ENCODE data around the gene RPL18A. TPM values are rescaled to one million over a fixed set of nuclear protein-coding genes. Genes with fewer than 3 reads are reported as not detected.

RPL18A gene
- total RNA-seq, 1 experiment from 2014 or later = 1,191 TPM

DNA sequence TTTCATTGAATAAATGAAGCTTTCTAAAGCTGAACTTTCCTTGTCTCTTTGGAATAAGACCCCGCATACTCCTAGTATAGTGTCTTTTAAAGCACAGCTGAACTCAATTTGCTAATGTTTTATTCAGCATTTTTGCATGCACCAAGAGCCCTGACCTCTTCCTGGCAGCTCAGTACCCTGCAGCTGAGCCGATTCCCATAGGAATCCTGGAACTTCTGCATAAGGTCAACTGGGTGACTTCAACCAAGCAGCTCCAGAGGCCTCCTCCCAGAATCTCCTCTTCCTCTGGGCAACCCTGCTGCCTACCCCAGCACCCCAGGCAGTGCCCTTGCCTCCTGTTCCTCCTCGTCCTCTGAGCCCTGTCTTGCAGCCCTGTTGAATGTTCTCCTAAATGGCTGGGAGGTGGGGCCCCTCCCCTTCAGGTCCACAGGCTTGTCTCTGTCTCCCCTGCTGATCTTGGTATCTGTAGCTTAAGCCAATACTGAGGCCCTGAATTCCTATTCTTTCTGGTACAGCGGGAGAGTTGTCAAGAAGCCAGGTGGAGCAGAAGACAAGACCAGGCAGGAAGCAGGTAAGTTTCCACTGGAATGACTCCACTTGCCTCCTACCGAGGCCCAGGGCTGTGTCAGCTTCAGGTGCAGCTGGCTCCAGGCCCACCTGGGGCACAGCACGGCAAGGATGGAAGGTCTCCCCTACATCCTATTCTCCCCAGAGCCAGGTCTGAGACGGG lies 49.5 kb downstream of the RPL18A start:
- no peak for DNase-seq (ENCODE audit: low read depth)

DNA sequence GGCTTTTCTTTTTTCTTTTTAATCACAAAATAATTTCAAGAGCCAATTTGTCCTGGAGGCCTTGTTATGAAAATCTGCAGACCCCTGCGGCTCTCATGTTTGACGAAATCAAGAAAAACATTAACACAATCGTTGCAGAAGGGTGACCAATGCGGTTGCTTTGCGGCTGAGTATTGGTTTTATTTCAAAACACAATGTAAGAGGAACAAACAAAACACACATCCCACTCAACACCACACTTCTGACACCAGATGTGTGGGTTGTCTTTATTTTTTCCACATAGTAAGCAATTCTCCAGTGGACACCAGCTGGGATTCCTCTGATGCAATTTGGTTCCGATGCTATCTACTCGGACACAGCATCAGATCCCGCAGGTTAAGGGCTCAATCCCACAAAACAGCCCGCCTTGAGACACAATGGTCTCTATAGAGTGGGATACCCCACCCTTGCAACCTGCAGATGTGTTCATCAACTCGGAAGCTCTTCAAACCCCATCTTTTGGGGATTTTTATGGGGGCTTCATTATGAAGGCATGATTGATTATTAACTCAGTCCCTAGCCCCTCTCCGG lies 51.2 kb downstream of the RPL18A start:
- no peak for DNase-seq (ENCODE audit: low read depth)

Other genes starting within 250 kb of the RPL18A start
- gene UNC13A, start 171.6 kb upstream of the RPL18A start, total RNA-seq (2014; rRNA removed; shearing (Covaris generic)) = 0.10 and 0.12 TPM in 2 replicates
- 9.6 and 10.0 TPM in 2 replicates for gene MAP1S, start 140.4 kb upstream of the RPL18A start, total RNA-seq (2014; rRNA removed; shearing (Covaris generic))
- gene FCHO1, start 108.4 kb upstream of the RPL18A start, total RNA-seq (2014; rRNA removed; shearing (Covaris generic)) = 0.60 and 2.5 TPM in 2 replicates
- 0.10 and 0.12 TPM in 2 replicates for gene B3GNT3, start 64.8 kb upstream of the RPL18A start, total RNA-seq (2014; rRNA removed; shearing (Covaris generic))
- gene INSL3, start 38.4 kb upstream of the RPL18A start, total RNA-seq (2014; rRNA removed; shearing (Covaris generic)) = not detected in 2 replicates
- gene JAK3, start 11.9 kb upstream of the RPL18A start, total RNA-seq (2014; rRNA removed; shearing (Covaris generic)) = 0.59 and 1.3 TPM in 2 replicates
- gene SLC5A5, start 12.0 kb downstream of the RPL18A start, total RNA-seq (2014; rRNA removed; shearing (Covaris generic)) = not detected in 2 replicates
- 54.3 and 56.7 TPM in 2 replicates for gene CCDC124, start 73.1 kb downstream of the RPL18A start, total RNA-seq (2014; rRNA removed; shearing (Covaris generic))
- 0.20 TPM in 1 of 2 replicates, not detected in the other for gene KCNN1, start 107.2 kb downstream of the RPL18A start, total RNA-seq (2014; rRNA removed; shearing (Covaris generic))
- gene ARRDC2, start 148.3 kb downstream of the RPL18A start, total RNA-seq (2014; rRNA removed; shearing (Covaris generic)) = 8.8 and 11.3 TPM in 2 replicates
- gene IL12RB1, start 227.0 kb downstream of the RPL18A start, total RNA-seq (2014; rRNA removed; shearing (Covaris generic)) = 2.3 and 4.3 TPM in 2 replicates
- gene MAST3, start 237.9 kb downstream of the RPL18A start, total RNA-seq (2014; rRNA removed; shearing (Covaris generic)) = 2.1 and 2.6 TPM in 2 replicates

Data from RPMI7951 (cell line).